Measurements from ENCODE around the gene KRT7.

Gene KRT7

DNA sequence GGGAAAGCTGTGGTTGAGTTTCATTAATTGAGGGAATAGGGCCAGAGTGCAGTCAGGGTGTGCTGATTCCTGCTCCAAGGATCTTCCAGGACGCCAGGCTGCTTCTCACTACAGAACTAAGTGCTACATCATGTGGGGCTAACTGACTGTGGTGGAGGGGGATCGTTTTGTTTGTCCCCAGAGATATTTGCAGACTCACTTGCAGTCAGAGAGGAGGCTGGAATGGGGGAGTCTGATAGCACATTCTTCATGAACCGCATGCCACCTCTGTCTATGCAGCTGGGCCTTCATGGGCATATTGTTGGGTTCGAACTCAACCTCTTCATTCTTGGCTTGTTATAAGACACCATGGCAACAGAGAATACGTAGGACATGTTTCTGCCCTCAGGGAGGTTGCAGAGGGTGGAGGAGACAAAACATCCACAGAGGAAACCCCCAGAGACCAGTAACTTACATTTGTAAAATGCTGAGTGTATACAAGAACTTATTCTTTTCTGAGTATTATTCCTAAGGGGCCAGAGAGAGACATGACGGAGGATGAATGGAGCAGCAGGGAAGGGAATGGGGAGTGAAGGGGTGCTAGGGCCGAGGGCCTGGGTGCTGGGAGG, 13.0 kb downstream of the KRT7 start:
- no peak for DNase-seq (ENCODE audit: low read depth)
- TF ChIP-seq, protein P1, sequence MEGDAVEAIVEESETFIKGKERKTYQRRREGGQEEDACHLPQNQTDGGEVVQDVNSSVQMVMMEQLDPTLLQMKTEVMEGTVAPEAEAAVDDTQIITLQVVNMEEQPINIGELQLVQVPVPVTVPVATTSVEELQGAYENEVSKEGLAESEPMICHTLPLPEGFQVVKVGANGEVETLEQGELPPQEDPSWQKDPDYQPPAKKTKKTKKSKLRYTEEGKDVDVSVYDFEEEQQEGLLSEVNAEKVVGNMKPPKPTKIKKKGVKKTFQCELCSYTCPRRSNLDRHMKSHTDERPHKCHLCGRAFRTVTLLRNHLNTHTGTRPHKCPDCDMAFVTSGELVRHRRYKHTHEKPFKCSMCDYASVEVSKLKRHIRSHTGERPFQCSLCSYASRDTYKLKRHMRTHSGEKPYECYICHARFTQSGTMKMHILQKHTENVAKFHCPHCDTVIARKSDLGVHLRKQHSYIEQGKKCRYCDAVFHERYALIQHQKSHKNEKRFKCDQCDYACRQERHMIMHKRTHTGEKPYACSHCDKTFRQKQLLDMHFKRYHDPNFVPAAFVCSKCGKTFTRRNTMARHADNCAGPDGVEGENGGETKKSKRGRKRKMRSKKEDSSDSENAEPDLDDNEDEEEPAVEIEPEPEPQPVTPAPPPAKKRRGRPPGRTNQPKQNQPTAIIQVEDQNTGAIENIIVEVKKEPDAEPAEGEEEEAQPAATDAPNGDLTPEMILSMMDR (IDR thresholded peaks at IDR 0.05; ENCODE audit: insufficient read depth, low read depth, low read length, missing control alignments): no peak
- peak overlapping the region; percentile 50 for H3K4me3 ChIP-seq (ENCODE audit: low read depth, low read length)

DNA sequence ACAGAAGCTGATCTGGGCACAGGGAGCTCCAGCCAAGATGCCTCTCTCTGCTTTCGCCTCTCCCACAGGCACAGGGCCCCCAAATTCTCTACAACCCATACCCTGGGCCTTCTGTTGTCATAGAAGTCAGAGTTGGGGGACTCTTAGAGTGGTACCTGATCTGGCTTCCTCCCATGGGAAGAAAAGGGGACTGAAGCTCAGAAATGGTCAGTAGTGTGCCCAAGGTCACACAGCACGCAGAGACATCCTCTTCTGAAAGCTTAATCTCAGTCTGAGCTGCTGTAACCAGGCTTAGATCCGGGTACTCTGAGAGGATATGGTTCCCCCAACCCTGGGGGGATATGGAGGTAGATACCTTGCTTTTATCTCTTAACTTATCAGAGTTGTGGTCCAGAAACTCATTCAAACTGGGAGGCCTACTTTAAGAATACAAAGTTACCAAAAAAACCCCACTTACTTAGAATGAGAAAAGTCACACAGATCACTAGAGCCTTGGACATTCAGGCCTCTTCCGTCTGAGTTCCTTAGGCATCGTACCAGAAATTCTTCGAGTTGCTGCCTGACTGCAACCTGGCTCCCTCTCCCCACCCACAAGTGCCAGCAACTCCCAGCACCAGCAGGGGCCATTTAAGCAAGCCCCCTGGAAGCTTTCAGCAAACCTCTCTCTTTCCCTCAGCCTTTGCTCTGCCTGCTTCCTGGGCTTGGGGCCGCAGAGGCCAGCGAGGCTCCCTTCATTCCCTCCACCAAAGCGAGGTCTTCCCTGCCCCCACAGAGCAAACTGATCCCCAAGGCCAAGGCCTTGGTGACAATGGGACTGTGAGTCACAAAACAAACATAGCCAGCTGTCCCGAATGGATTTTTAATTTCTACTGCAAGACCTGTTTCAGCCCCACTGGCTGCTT, 13.9 kb downstream of the KRT7 start:
- peak overlapping the region; percentile 50 for H3K4me3 ChIP-seq (ENCODE audit: low read depth, low read length)
- TF ChIP-seq, protein P1 (IDR thresholded peaks at IDR 0.05; ENCODE audit: insufficient read depth, low read depth, low read length, missing control alignments): no peak
- DNase-seq (ENCODE audit: low read depth): peak; percentile 54

DNA sequence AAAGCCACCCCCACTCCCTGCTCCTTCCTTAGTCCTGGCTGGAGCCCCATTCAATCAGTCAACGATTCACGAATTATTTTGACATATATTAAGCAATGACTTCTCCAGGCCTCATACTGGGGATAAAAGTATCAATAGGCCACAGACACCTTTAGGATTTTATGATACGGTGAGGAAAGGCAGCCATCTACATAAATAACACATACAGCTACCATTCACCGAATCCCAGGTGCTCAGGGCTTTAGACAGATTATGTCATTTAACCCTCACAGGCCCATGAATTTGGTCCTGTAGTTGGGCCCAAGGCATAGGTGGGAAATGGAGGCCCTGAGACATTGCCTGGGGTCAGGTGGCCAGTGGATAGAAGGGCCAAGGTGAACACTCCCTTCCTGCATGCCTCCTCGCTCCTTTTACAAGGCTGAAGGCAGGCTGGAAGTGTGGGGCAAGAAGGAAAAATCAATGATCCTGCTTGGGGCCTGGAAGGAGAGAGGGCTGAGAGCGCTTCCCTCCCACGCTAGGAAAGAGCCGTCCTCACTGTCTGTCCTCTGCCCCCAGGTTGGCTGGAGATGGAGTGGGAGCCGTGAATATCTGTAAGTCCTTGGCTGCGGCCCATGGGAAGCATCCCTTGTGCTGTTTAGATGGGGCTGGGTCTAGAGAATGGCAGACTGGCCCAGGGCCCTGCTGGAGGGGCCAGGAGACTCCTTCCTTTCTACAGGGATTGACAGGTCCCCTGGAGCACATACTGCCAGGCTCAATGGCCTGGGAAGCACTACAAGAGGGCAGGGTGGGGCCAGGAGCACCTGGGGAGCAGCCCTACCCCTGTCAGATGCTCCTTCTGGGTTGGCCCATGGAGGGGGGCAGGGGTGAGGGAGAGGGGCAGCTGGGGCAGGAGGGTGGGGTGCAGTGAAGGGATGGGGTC, 14.8 kb downstream of the KRT7 start:
- no peak for DNase-seq (ENCODE audit: low read depth)
- no peak overlapping the region for H3K4me3 ChIP-seq (ENCODE audit: low read depth, low read length)
- TF ChIP-seq, protein P1 (IDR thresholded peaks at IDR 0.05; ENCODE audit: insufficient read depth, low read depth, low read length, missing control alignments): no peak

DNA sequence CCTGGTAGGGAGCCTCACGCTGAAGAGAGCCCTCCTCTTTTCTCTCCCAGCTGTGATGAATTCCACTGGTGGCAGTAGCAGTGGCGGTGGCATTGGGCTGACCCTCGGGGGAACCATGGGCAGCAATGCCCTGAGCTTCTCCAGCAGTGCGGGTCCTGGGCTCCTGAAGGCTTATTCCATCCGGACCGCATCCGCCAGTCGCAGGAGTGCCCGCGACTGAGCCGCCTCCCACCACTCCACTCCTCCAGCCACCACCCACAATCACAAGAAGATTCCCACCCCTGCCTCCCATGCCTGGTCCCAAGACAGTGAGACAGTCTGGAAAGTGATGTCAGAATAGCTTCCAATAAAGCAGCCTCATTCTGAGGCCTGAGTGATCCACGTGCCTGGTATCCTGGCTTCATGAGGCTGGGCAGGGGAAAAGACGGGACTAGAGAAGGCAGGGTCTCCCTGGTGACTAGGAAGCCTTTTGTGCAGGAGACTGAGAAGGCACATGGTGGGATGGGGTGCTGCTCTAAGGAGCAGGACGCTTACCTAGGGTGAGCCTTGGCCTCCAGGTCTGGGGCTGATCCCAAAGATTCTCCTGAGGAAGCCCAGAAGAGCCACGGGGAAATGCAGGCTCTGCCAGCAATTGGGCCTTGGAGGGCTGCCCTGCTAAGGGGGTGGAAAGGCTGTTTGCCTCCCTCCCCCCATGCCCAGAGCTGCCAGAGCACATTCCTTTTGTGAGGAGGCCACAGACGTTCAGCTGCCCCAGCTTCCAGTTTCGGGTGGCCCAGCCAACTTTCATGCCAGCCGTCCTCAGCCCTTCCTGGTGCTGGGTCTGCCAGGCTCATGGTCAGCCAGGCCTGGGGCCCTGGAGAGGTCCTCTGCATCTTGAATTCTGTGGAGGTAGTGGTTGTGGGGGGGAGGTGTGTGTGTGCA, 15.8 kb downstream of the KRT7 start:
- no peak overlapping the region for H3K4me3 ChIP-seq (ENCODE audit: low read depth, low read length)
- TF ChIP-seq, protein P1 (IDR thresholded peaks at IDR 0.05; ENCODE audit: insufficient read depth, low read depth, low read length, missing control alignments): no peak

DNA sequence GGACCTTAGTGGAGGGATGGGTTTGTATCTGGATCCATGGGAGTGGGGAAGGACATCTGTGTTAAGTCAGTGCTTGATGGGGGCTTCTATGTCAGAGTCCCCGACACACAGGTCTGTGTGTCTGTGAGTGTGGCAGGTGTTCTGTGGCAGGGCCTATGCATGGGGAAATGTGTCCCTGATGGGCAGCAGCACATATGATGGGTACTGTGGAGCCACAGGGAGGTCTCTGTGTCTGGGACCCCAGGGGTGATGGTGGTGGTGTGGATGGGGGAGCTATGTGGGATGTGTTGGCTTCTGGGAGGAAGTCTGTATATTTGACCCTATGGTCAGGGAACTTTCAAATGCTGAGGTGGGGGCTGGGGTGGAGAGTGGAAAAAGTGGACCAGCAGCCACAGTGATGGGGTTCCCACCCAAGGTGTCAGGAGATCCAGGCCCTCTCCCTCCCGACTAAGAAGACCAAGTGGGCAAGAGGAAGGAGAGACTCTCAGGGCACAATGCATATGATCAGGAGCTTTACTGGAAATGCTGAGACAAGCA, 16.5 kb downstream of the KRT7 start:
- no peak for DNase-seq (ENCODE audit: low read depth)
- H3K4me3 ChIP-seq (ENCODE audit: low read depth, low read length): no peak overlapping the region
- TF ChIP-seq, protein P1 (IDR thresholded peaks at IDR 0.05; ENCODE audit: insufficient read depth, low read depth, low read length, missing control alignments): no peak

More for the DNA sequence above, 15.8 kb downstream of the KRT7 start:
- DNase-seq (ENCODE audit: low read depth): no peak

Data from GM12865 (cell line).